Skeletal muscle satellite cell (primary cell): ENCODE measurements around the gene GPBP1. TPM values are rescaled to one million over a fixed set of nuclear protein-coding genes. Genes with fewer than 3 reads are reported as not detected.
"Not testable (repeated sequence)": the region's sequence is repeated elsewhere in the genome, so short reads cannot be mapped to it uniquely, and the experiment has no call there.

Experiments
- H3K27me3 ChIP-seq: 2 replicates; pipeline ENCODE4 v1.7.0; 2013; ENCODE audit warnings: low read length; ENCODE audit not compliant: control insufficient read depth, insufficient read depth
- H3K36me3 ChIP-seq: 2 replicates; pipeline ENCODE4 v1.7.0; 2013; ENCODE audit warnings: mild to moderate bottlenecking, control low read depth, low read length; ENCODE audit not compliant: insufficient read depth
- H3K4me1 ChIP-seq: 2 replicates; pipeline ENCODE4 v1.7.0; 2013; ENCODE audit warnings: low read length; ENCODE audit not compliant: control insufficient read depth, insufficient read depth
- H3K4me2 ChIP-seq: 2 replicates; pipeline ENCODE4 v1.7.0; 2013; ENCODE audit warnings: mild to moderate bottlenecking, low read length
- H3K4me3 ChIP-seq: 2 replicates; pipeline ENCODE4 v1.7.0; 2013; ENCODE audit warnings: low read length
- H3K9ac ChIP-seq: 2 replicates; pipeline ENCODE4 v1.7.0; 2013; ENCODE audit warnings: mild to moderate bottlenecking, low read depth, low read length, moderate library complexity
- H3K9me3 ChIP-seq: replicated peaks from 2 replicates; pipeline ENCODE4 v1.7.0; 2013; ENCODE audit warnings: mild to moderate bottlenecking, control low read depth, low read length
- total RNA-seq: library from RNA; depleted of rRNA; stranded (reverse); fragments of >200 nt; gene quantifications from 2 replicates; pipeline ENCODE4 v1.2.3, GENCODE V29; 2012; rRNA removed

Gene GPBP1, protein sequence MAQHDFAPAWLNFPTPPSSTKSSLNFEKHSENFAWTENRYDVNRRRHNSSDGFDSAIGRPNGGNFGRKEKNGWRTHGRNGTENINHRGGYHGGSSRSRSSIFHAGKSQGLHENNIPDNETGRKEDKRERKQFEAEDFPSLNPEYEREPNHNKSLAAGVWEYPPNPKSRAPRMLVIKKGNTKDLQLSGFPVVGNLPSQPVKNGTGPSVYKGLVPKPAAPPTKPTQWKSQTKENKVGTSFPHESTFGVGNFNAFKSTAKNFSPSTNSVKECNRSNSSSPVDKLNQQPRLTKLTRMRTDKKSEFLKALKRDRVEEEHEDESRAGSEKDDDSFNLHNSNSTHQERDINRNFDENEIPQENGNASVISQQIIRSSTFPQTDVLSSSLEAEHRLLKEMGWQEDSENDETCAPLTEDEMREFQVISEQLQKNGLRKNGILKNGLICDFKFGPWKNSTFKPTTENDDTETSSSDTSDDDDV
- 38.2 and 39.3 TPM in 2 replicates for total RNA-seq

DNA sequence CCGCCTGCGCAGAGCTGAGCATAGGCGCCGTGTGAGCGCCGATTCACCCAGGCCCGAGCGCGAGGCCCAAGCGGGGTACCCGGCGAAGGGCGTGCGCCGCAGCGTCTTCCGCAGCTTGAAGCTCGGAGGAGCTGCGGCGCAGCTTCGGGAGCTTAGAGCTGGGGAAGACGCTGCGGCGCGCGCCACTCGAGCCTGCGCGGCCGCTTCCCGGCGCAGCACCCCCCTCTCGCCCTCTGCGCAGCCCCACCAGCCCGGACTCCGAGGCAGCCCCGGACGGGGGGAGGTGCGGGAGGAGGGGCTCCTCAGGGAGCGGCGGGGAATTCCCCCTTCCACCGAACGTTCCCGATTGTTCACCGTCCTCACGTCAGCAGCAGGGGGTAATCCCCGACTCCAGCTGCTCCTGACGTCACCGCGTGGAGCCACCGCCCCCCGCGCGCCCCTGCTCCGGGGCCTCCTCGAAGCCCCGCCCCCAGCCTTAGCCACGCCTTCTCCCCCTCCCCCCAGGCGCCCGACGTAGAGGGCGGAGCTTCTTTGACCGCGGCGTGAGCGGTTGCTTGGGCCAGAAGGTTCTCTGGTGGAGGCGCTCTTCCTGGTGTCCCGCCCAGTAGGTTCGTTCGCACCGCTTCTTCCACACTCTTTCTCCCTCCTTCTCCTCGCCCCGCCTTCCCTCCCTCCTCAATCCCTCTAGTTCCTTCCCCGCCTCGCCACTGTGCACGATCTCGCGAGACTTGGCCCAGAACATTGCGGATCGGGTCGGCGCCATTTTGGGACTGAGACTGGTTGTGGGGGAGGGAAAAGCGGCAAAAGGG, at the start of gene GPBP1:
Gene GPBP1 (plus strand): TSS at position 741 of the 809 bp plus-strand sequence. CDS start 40,072 bp downstream, outside the sequence.
- no peaks in the 10 kb centered on the region for H3K9me3 ChIP-seq
- peaks cover 7% of the 10 kb centered on the region for H3K36me3 ChIP-seq
- peak within 1 kb of the TSS; percentile 98 for H3K4me2 ChIP-seq
- peak within 1 kb of the TSS; percentile 98 for H3K9ac ChIP-seq
- no peaks in the 10 kb centered on the region for H3K27me3 ChIP-seq
- peak within 1 kb of the TSS; percentile 87 for H3K4me3 ChIP-seq
- H3K4me1 ChIP-seq, result peaks cover 24% of the 10 kb centered on the region

DNA sequence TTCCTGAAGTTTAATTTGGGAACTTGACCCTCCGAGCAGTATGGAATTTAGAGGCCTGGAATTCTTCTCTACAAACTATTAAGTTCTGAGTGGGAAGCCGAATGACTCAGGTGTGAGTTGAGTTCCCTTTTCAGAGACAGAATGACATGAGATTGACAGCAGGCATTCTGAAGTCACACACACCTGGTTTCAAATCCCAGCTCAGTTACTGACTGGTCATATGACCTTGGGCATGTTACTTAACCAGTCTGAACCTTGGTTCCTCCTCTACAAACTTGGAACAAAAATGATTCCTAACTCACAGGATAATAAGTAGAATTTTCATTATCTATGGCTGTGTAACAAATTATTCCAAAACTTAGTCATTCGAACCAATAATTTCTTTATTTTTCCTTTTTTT, 45.5 kb upstream of the GPBP1 start:
- H3K4me3 ChIP-seq, result no peak overlapping the region
- no peak overlapping the region for H3K9ac ChIP-seq
- no peak overlapping the region for H3K4me2 ChIP-seq
- no peaks in the 10 kb centered on the region for H3K36me3 ChIP-seq
- peaks cover 3% of the 10 kb centered on the region for H3K27me3 ChIP-seq
- no peaks in the 10 kb centered on the region for H3K9me3 ChIP-seq
- H3K4me1 ChIP-seq, result no peaks in the 10 kb centered on the region

DNA sequence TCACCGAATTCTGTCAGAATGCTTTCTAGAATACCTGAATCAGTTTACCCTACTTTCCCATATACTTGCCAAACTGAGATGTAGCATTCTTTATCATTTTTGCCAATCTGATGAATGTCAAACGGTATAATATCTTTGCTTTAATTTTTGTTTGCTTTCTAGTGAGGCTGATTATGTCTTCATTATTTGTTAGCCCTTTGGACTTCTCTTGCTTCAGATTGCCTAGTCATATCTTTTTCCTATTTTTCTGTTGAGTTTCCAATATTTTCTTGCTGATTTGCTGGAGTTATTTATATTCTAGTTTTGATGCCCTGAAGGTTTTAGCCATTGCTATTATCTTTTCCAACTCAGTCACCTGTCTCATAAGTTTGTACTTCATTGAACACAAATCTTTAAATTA, 40.3 kb upstream of the GPBP1 start:
- Histone ChIP-seq H3K27me3 (peaks cover 7% of the 10 kb centered on the region), H3K9me3 (no peaks in the 10 kb centered on the region), H3K4me1 (no peaks in the 10 kb centered on the region), H3K9ac (no peak overlapping the region), H3K4me3 (no peak overlapping the region), H3K36me3 (no peaks in the 10 kb centered on the region), H3K4me2 (no peak overlapping the region)

DNA sequence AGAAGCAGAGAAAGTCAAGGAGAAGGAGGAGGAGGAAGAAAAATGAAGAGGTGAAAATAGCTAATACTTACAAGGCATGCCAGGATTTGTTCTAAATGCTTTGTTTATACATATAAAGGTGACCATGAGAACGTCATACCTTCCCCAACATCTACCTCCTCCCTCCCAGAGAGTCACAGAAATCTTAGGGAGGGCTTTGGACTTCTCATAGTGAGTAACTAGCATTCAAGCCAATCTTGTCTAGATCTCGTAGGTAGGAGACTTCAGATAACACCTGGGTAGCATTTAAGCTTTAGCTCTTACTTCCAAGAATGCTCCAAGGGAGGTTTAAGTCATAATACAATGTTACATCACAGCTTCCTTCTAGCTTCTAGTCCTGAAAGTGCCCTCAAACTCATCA, 36.5 kb upstream of the GPBP1 start:
- H3K9me3 ChIP-seq, result no peaks in the 10 kb centered on the region
- H3K4me1 ChIP-seq, result no peaks in the 10 kb centered on the region
- no peak overlapping the region for H3K9ac ChIP-seq
- no peak overlapping the region for H3K4me2 ChIP-seq
- H3K36me3 ChIP-seq, result no peaks in the 10 kb centered on the region
- peaks cover 12% of the 10 kb centered on the region for H3K27me3 ChIP-seq
- H3K4me3 ChIP-seq, result no peak overlapping the region

DNA sequence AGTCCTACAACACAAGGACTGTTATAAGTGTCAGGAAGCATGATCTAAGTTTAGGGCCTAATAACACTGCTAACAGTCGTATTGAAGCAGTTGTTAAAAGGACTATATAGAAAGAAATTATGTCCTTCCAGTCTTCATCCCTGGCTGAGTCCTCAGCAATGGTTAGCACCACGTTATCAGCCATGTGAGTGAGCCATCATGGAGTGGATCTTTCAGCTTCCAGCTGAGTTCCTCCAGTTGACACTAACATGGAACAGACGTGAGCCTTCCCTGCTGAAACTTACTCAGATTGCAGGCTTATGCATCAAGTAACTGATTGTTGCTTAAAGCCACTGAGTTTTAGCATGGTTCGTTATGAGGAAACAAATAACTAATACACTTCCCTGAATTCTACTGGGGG, 21.5 kb upstream of the GPBP1 start:
- Histone ChIP-seq H3K4me2 (no peak overlapping the region), H3K27me3 (no peaks in the 10 kb centered on the region), H3K36me3 (no peaks in the 10 kb centered on the region), H3K9ac (no peak overlapping the region), H3K4me3 (no peak overlapping the region), H3K4me1 (no peaks in the 10 kb centered on the region), H3K9me3 (no peaks in the 10 kb centered on the region)

DNA sequence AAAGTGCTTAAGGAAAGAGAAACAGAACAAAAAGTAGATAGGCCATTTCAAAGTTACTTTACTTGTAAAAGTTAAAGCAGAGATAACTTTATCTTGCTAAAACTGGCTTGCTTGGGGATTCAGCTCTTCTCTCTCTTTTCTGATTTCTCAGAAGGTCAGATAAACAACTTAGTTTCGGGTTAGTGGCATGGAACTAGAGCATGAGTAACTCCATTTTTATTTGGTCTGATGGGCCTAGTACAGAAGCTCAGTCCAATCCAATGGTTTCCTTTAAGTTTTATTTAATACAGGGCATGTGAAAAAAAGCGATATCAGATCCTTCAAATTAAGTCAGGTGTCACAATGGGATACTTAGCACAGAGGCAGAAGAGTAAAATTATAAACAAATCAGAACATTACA, 18.8 kb upstream of the GPBP1 start:
- Histone ChIP-seq H3K9me3 (no peaks in the 10 kb centered on the region), H3K27me3 (no peaks in the 10 kb centered on the region)

DNA sequence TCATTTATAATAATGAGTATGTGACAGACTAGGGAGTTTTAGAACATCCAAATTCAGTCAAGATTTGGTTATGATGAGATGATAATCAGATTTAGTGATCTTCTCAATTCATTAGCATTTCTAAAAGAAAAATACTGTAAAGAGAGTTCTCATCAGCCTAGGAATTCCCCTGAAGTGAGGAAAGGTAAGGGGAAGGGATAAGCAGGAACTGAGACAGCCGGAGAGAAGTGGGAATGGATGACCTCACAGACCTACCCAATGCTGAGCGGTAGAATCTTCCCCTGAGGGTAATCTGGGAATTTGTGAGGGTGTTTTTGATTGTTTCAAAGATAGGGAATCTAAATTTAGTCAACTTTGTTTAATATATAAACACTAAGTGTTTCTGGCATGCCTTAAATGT, 16.7 kb upstream of the GPBP1 start:
- H3K9me3 ChIP-seq, result no peaks in the 10 kb centered on the region
- peaks cover 3% of the 10 kb centered on the region for H3K27me3 ChIP-seq
- H3K36me3 ChIP-seq, result no peaks in the 10 kb centered on the region
- H3K4me1 ChIP-seq, result no peaks in the 10 kb centered on the region
- H3K9ac ChIP-seq, result no peak overlapping the region
- no peak overlapping the region for H3K4me3 ChIP-seq
- no peak overlapping the region for H3K4me2 ChIP-seq

More for the DNA sequence above, 18.8 kb upstream of the GPBP1 start:
- Histone ChIP-seq H3K4me3 (no peak overlapping the region), H3K36me3 (no peaks in the 10 kb centered on the region), H3K9ac (no peak overlapping the region), H3K4me2 (no peak overlapping the region), H3K4me1 (no peaks in the 10 kb centered on the region)

DNA sequence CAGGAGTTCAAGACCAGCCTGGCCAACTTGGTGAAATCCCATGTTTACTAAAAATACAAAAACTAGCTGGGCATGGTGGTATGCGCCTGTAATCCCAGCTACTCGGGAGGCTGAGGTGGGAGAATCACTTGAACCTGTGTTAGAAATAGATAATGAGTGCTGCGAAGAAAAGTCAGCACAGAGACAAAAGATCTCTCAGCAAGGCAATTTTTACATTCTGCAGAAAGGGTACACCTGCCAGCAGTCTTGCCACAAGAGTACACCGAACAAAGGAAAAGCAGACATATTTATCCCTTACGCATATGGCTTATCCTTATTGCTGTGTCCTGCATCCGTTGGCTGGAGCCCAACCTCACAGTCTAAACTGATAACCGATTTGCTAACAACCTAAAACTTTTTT, 16.2 kb upstream of the GPBP1 start:
- Histone ChIP-seq H3K4me1 (no peaks in the 10 kb centered on the region), H3K4me2 (no peak overlapping the region), H3K27me3 (peaks cover 3% of the 10 kb centered on the region), H3K9me3 (no peaks in the 10 kb centered on the region), H3K4me3 (no peak overlapping the region), H3K9ac (no peak overlapping the region), H3K36me3 (no peaks in the 10 kb centered on the region)

DNA sequence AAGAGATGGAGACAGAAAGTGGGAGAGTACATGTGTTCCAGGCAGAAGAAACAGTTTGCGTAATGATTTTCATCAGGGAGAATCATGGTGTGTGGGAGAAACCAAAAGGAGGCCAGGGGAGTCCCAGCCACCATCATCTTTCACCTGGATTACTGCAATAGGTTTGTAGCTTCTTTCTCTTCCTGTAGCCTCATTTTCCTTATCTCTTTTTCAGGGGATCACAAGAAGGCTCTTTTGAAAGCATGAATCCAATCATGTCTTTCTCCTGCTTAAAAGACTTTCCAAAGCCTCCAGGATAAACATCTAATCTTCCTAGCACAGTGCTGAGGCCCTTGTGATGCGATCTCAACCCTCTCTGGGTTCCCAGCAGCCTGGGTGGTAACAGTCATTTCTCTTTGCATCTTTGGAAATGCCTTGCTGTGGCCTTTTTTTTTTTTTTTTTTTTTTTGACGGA, 10.3 kb upstream of the GPBP1 start:
- Histone ChIP-seq H3K4me1 (no peaks in the 10 kb centered on the region), H3K9ac (no peak overlapping the region), H3K4me2 (no peak overlapping the region), H3K36me3 (no peaks in the 10 kb centered on the region), H3K4me3 (no peak overlapping the region), H3K27me3 (peaks cover 3% of the 10 kb centered on the region), H3K9me3 (no peaks in the 10 kb centered on the region)

DNA sequence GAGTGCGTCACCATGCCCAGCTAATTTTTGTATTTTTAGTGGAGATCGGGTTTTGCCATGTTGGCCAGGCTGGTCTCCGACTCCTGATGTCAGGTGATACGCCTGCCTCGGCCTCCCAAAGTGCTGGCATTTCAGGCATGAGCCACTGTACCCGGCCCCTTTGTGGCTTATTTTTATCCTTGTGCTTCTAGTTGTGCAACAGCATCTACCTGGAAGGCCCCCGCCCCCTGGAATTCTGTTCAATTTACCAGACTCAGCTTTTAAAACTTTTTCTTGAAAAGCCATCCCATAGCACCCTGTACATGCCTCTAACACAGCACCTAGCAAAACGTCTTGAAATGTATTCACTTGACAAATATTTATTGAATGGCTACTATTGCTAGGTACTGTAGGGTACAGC, 9.7 kb upstream of the GPBP1 start:
- H3K4me2 ChIP-seq, result no peak overlapping the region
- H3K4me1 ChIP-seq, result no peaks in the 10 kb centered on the region
- H3K36me3 ChIP-seq, result no peaks in the 10 kb centered on the region
- H3K27me3 ChIP-seq, result peaks cover 3% of the 10 kb centered on the region
- no peak overlapping the region for H3K9ac ChIP-seq
- H3K4me3 ChIP-seq, result no peak overlapping the region
- H3K9me3 ChIP-seq, result no peaks in the 10 kb centered on the region

DNA sequence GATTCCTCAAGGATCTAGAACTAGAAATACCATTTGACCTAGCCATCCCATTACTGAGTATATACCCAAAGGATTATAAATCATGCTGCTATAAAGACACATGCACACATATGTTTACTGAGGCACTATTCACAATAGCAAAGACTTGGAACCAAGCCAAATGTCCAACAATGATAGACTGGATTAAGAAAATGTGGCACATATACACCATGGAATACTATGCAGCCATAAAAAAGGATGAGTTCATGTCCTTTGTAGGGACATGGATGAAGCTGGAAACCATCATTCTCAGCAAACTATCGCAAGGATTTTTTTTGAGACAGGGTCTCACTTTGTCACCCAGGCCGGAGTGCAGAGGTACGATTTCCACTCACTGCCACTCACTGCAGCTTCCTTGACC, 8.7 kb upstream of the GPBP1 start:
- not testable (repeated sequence) for H3K4me1 ChIP-seq, H3K4me2 ChIP-seq, H3K27me3 ChIP-seq

More for the DNA sequence above, 8.7 kb upstream of the GPBP1 start:
- H3K36me3 ChIP-seq, H3K9me3 ChIP-seq, H3K4me3 ChIP-seq, H3K9ac ChIP-seq: not testable (repeated sequence)
